Right cardiac atrium (tissue), 5 donors: Measurements from ENCODE around the gene C2CD4B. TPM values are rescaled to one million over a fixed set of nuclear protein-coding genes. Genes with fewer than 3 reads are reported as not detected.
A peak's percentile ranks its signal among the peaks of the same experiment; 100 is the strongest.

Experiments
- ATAC-seq, 2 donors: fragments of 200-7000 bp; cut with Tn5 transposase; one replicate each; pipeline versions ENCODE4 v1.8.0 to v1.9.1; 2020; ENCODE audit warnings: moderate library complexity in 2 of 2, mild to moderate bottlenecking in 1 of 2
- DNase-seq, 3 donors: peaks; one replicate each; pipeline ENCODE4 v3.0.0-alpha.2; 2020
- H3K27ac ChIP-seq: one replicate; pipeline ENCODE4 v1.5.1; 2013; ENCODE audit warnings: mild to moderate bottlenecking, low read length, control low read depth, moderate library complexity
- H3K27me3 ChIP-seq: one replicate; pipeline ENCODE4 v1.6.1; 2013; ENCODE audit not compliant: control insufficient read depth, insufficient read depth
- H3K4me1 ChIP-seq: one replicate; pipeline ENCODE4 v1.6.1; 2013; ENCODE audit warnings: low read length; ENCODE audit not compliant: control insufficient read depth, insufficient read depth
- H3K4me3 ChIP-seq: one replicate; pipeline ENCODE4 v1.5.1; 2013; ENCODE audit warnings: low read length, control low read depth
- H3K9me3 ChIP-seq: one replicate; pipeline ENCODE4 v1.6.1; 2013; ENCODE audit warnings: low read length; ENCODE audit not compliant: control insufficient read depth
- WGBS: extraction: QIAGEN DNeasy Blood & Tissue Kit; methylation state at CpG from one replicate; pipeline ENCODE4 v1.1.7; 2013; 5-methylcytosine and 5-hydroxymethylcytosine counted together
- intact Hi-C, 4 donors: fragments of 100-400 bp; cut with DNase I; formaldehyde crosslinking; loops; one replicate each; pipeline versions ENCODE4 v1.11.0 to v1.14.0; 2022 to 2023
- polyA plus RNA-seq: library from polyadenylated mRNA; stranded (reverse); fragments of 200-250 nt; gene quantifications from one replicate; pipeline ENCODE4 v1.2.3, GENCODE V29; 2013
- total RNA-seq, 4 donors: library from RNA; stranded (reverse); fragmentation: NEBNext Ultra II Directional; extraction: Animal tissue kit (Norgen Biotek cat#: 25700); gene quantifications; one replicate each; pipeline ENCODE4 v1.2.1, GENCODE V29; 2021
- donor health status: healthy with polysubstance abuse.
- donor health status: DM: no; HTN: yes; CAD: no.
- donor health status: DM: no; HTN: no; CAD: no.
- donor health status: DM: no; HTN: yes; CAD: no; lungs with severe emphysema.
- donor health status: DM: yes; HTN: yes; CAD: no.

C2CD4B gene
- total and polyA plus RNA-seq, 5 donors: 1.4 to 2.8 (median 1.8) TPM

GRCh38 chr15:62133141-62133540 is 31.9 kb downstream of the C2CD4B start:
- ATAC-seq: no peak
- DNase-seq: no peak
- H3K9me3 ChIP-seq: no peaks in the 10 kb centered on the region
- no peak overlapping the region for H3K27ac ChIP-seq
- no peak overlapping the region for H3K4me3 ChIP-seq
- no peaks in the 10 kb centered on the region for H3K27me3 ChIP-seq
- 95% methylated on average over 3 of the region's 3 CpGs for WGBS
- peaks cover 5% of the 10 kb centered on the region for H3K4me1 ChIP-seq
- intact Hi-C loops: no loop called here

GRCh38 chr15:62128916-62129315 is 36.2 kb downstream of the C2CD4B start:
- no peaks in the 10 kb centered on the region for H3K27me3 ChIP-seq
- no peak overlapping the region for H3K27ac ChIP-seq
- intact Hi-C loops: no loop called here
- no peaks in the 10 kb centered on the region for H3K9me3 ChIP-seq
- WGBS: 85% methylated on average over 2 of the region's 2 CpGs
- H3K4me3 ChIP-seq: no peak overlapping the region
- DNase-seq (no peak), ATAC-seq (no peak)
- no peaks in the 10 kb centered on the region for H3K4me1 ChIP-seq

- Histone ChIP-seq H3K27ac (no peak overlapping the region), H3K4me1 (no peaks in the 10 kb centered on the region), H3K27me3 (no peaks in the 10 kb centered on the region), H3K4me3 (no peak overlapping the region), H3K9me3 (no peaks in the 10 kb centered on the region)
- intact Hi-C loops: no loop called here
- 82% methylated on average over 3 of the region's 3 CpGs for WGBS
- DNase-seq: no peak
- ATAC-seq: no peak
Observed at GRCh38 chr15:62126364-62126763, 38.7 kb downstream of the C2CD4B start.

DNA sequence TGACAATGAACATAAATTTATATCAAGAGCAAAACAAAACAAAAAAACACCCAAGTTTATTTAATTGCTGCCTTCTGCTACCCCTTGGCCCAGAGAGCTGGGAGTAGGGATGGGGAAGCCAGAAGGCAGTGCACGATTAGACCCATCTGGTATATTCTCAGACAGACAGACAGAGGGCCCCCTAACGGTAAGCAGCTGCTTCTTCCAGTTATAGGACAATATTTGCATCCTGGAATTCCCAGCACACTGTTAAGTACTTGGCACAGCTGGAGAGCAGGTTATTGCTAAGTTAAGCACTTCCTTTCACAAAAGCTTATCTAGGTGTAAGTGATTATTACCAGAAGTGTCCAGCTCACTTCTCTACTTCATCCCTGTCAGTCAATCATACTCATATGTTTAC is 39.3 kb downstream of the C2CD4B start:
- Histone ChIP-seq H3K9me3 (no peaks in the 10 kb centered on the region), H3K4me3 (no peak overlapping the region), H3K27ac (no peak overlapping the region), H3K4me1 (no peaks in the 10 kb centered on the region), H3K27me3 (no peaks in the 10 kb centered on the region)
- 7% methylated on average over 2 of the region's 2 CpGs for WGBS
- no peak for DNase-seq
- intact Hi-C loops: no loop called here
- peak; percentile 74 to 76 for ATAC-seq

DNA sequence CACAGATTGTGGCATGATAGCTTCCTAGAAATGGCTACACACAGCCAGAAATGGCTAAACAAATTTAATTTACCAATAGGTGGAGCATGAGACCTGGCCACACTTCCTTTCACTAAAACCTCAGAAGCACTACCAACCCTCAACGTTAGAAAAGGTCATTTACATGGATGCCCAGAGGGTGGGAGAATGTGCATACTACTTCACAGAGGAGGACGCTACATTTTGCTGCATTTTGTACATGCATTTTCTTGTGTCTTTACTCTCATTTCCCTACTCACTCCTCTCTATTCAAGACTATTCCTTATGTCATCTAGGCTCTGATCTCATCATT is 40.1 kb downstream of the C2CD4B start:
- H3K4me1 ChIP-seq: no peaks in the 10 kb centered on the region
- intact Hi-C loops: no loop called here
- no peaks in the 10 kb centered on the region for H3K9me3 ChIP-seq
- ATAC-seq (no peak), DNase-seq (no peak)
- 57% methylated on average over 2 of the region's 2 CpGs for WGBS
- no peak overlapping the region for H3K4me3 ChIP-seq
- H3K27me3 ChIP-seq: no peaks in the 10 kb centered on the region
- H3K27ac ChIP-seq: no peak overlapping the region

- Histone ChIP-seq H3K27ac (peak overlapping the region; percentile 4), H3K9me3 (no peaks in the 10 kb centered on the region), H3K4me1 (no peaks in the 10 kb centered on the region), H3K4me3 (no peak overlapping the region), H3K27me3 (no peaks in the 10 kb centered on the region)
- WGBS: 43% methylated on average over 6 of the region's 6 CpGs
- intact Hi-C loops: no loop called here
- peak; percentile 45 to 73 for ATAC-seq
- no peak for DNase-seq
Observed at GRCh38 chr15:62124176-62124972, 40.7 kb downstream of the C2CD4B start.

- ATAC-seq (peak in 1 of 2 donors; percentile 32), DNase-seq (no peak)
- Histone ChIP-seq H3K27ac (no peak overlapping the region), H3K9me3 (no peaks in the 10 kb centered on the region), H3K4me3 (no peak overlapping the region), H3K27me3 (no peaks in the 10 kb centered on the region), H3K4me1 (no peaks in the 10 kb centered on the region)
- intact Hi-C loops: no loop called here
- WGBS: 79% methylated on average over 2 of the region's 2 CpGs
Observed at GRCh38 chr15:62122249-62122648, 42.8 kb downstream of the C2CD4B start.

DNA sequence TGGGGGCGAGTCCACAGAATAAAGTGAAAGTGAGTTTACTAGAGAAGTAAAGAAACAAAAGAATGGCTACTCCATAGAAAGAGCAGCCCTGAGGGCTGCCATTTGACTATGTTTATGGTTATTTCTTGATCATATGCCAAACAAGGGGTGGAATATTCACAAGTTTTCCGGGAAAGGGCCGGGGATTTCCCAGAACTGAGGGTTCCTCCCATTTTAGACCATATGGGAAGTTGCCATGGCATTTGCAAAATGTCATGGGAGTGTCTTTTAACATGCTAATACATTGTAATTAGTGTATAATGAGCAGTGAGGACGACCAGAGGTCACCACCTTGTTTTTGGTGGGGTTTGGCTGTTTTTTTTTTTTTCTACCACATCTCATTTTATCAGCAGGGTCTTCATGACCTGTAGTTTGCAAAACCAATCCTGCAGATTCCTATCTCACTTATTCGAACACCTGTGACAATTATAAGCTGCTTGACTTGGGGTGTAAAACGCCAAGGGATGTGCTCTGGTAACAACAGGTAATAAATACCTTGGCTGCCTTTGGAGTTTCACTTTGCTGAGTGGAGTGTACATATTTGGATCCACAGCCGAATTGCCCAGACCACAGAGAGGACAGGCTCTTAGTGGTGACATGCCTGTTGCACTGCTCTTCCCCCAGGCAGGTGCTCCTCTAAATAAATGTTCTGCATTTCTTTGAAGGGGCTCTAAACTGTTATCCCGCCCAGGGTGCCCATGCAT is 43.6 kb downstream of the C2CD4B start:
- Histone ChIP-seq H3K9me3 (no peaks in the 10 kb centered on the region), H3K27ac (no peak overlapping the region), H3K4me1 (no peaks in the 10 kb centered on the region), H3K4me3 (no peak overlapping the region), H3K27me3 (no peaks in the 10 kb centered on the region)
- DNase-seq (no peak), ATAC-seq (no peak)
- WGBS: 91% methylated on average over 8 of the region's 8 CpGs
- intact Hi-C loops: no loop called here

DNA sequence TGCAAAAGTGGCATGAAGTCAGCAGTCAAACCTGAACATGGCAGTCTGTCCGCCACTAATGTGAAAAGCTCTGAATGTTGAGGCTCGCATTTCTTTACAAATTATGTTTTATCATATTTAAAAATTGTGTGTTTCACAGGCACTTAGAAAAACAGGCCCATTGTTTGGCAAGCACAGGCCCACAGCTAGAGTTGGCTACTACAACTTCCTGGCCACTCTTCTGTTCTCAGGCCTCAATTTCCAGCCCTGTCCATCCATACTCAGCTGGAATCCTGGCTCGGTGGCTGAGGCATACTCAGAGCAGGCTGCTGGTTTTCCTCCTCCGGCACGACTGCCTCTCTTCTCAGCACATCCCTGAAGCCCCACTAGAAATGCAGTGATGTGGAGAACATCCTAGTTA is 44.3 kb downstream of the C2CD4B start:
- H3K27ac ChIP-seq: no peak overlapping the region
- H3K4me1 ChIP-seq: no peaks in the 10 kb centered on the region
- no peaks in the 10 kb centered on the region for H3K9me3 ChIP-seq
- intact Hi-C loops: no loop called here
- no peaks in the 10 kb centered on the region for H3K27me3 ChIP-seq
- DNase-seq (no peak), ATAC-seq (no peak)
- H3K4me3 ChIP-seq: no peak overlapping the region
- WGBS: 90% methylated on average over 5 of the region's 5 CpGs

DNA sequence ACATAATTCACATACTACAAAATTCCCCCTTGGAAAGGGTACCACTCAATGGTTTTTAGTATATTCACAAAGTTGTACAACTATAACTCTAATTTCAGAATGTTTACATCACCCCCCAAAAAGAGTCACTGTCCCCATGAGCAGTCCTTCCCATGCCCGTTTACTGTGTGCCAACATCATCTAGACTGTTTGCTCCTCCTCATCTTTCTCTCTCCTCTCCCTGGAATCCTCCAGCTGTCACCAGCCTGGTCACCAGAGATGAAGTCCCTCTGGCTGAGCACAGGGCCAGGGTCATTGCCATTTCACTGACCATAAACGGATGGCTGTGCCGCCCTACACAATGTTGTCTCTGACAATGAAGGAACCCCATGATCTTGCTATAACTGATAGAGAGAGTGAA is 45.2 kb downstream of the C2CD4B start:
- Histone ChIP-seq H3K9me3 (no peaks in the 10 kb centered on the region), H3K4me1 (no peaks in the 10 kb centered on the region), H3K4me3 (no peak overlapping the region), H3K27me3 (no peaks in the 10 kb centered on the region), H3K27ac (no peak overlapping the region)
- no peak for DNase-seq
- intact Hi-C loops: no loop called here
- WGBS: 93% methylated on average over 3 of the region's 3 CpGs
- ATAC-seq: no peak

DNA sequence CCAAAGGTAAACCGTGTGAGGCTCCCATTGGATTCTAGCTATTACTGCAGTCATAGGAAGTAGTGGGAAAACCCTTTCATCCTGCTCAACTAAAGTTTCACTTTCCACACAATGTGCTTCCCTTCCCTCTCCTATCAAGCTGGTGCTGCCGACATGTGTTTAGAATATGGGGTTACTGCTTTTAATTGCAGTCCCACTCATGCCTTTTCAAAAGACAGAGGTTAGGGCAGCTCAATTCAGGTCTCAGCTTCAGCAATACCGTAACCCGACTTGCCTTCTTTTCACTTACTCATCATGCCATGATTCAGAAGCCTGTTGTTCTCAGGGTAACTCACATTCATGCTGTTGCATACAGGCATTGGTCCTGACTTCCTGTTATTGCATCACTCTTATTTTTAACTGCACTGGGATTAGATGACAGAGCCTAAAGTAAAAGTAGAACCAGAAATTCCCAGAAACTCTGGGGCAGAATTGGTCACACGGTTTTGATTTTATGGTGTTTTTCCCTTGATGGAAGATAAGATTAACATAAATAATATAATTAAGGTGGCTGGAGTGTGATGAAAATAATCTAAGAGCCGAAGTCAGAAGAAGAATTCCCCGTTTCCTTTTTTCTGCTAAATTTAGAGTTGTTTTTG is 45.7 kb downstream of the C2CD4B start:
- Histone ChIP-seq H3K4me3 (no peak overlapping the region), H3K27ac (peak overlapping the region; percentile 11), H3K9me3 (no peaks in the 10 kb centered on the region), H3K27me3 (no peaks in the 10 kb centered on the region), H3K4me1 (no peaks in the 10 kb centered on the region)
- WGBS: 52% methylated on average over 7 of the region's 7 CpGs
- DNase-seq (no peak), ATAC-seq (peak; percentile 84 to 87)
- intact Hi-C loops: no loop called here
